Muscle layer of colon (tissue), 2 donors: ENCODE measurements around the gene SOX4.
A peak's percentile ranks its signal among the peaks of the same experiment; 100 is the strongest.

ENCODE experiments used
- H3K27ac ChIP-seq: one replicate; pipeline ENCODE4 v1.7.0; 2013; ENCODE audit warnings: low read depth, mild to moderate bottlenecking, low read length, moderate library complexity
- H3K27me3 ChIP-seq, 2 donors: one replicate each; pipeline ENCODE4 v1.7.0; 2013; ENCODE audit warnings: low read length in 2 of 2, mild to moderate bottlenecking in 2 of 2; ENCODE audit not compliant: insufficient read depth in 2 of 2, control insufficient read depth in 1 of 2
- H3K36me3 ChIP-seq: one replicate; pipeline ENCODE4 v1.7.0; 2013; ENCODE audit warnings: mild to moderate bottlenecking, low read length; ENCODE audit not compliant: insufficient read depth
- H3K4me1 ChIP-seq: one replicate; pipeline ENCODE4 v1.7.0; 2013; ENCODE audit warnings: mild to moderate bottlenecking, low read length; ENCODE audit not compliant: insufficient read depth
- H3K4me3 ChIP-seq, 2 donors: one replicate each; pipeline ENCODE4 v1.7.0; 2013; ENCODE audit warnings: low read length in 2 of 2, low read depth in 1 of 2, mild to moderate bottlenecking in 1 of 2, moderate library complexity in 1 of 2
- H3K9ac ChIP-seq: one replicate; pipeline ENCODE4 v1.7.0; 2013; ENCODE audit warnings: low read length
- H3K9me3 ChIP-seq: one replicate; pipeline ENCODE4 v1.7.0; 2013; ENCODE audit warnings: mild to moderate bottlenecking, low read length
- donor health status: abdominal sarcoma.
- donor health status: Adenocarcinoma of cecum.

SOX4 gene

GRCh38 chr6:21595285-21596144 is 2.0 kb downstream of the SOX4 start:
- Histone ChIP-seq H3K27ac (peak overlapping the region; percentile 85), H3K4me3 (peak overlapping the region; percentile 82 to 91), H3K36me3 (no peaks in the 10 kb centered on the region), H3K27me3 (no peaks in the 10 kb centered on the region), H3K9me3 (no peaks in the 10 kb centered on the region), H3K9ac (peak overlapping the region; percentile 82), H3K4me1 (peaks cover 21% of the 10 kb centered on the region)

- Histone ChIP-seq H3K36me3 (no peaks in the 10 kb centered on the region), H3K9ac (peak overlapping the region; percentile 82), H3K4me1 (peaks cover 21% of the 10 kb centered on the region), H3K9me3 (no peaks in the 10 kb centered on the region), H3K4me3 (peak overlapping the region; percentile 82 to 91), H3K27me3 (no peaks in the 10 kb centered on the region), H3K27ac (peak overlapping the region; percentile 85)
These were observed 2.8 kb downstream of the SOX4 start for GRCh38 chr6:21596145-21596948.

GRCh38 chr6:21596949-21597682 is 3.6 kb downstream of the SOX4 start:
- H3K9me3 ChIP-seq, result no peaks in the 10 kb centered on the region
- H3K9ac ChIP-seq, result peak overlapping the region; percentile 82
- peak overlapping the region; percentile 85 for H3K27ac ChIP-seq
- H3K4me3 ChIP-seq, result peak overlapping the region; percentile 82 to 91
- H3K4me1 ChIP-seq, result peaks cover 21% of the 10 kb centered on the region
- no peaks in the 10 kb centered on the region for H3K36me3 ChIP-seq
- H3K27me3 ChIP-seq, result no peaks in the 10 kb centered on the region

- Histone ChIP-seq H3K4me3 (peak overlapping the region; percentile 82 to 91), H3K9me3 (no peaks in the 10 kb centered on the region), H3K9ac (peak overlapping the region; percentile 41), H3K4me1 (peaks cover 17% of the 10 kb centered on the region), H3K36me3 (no peaks in the 10 kb centered on the region), H3K27ac (peak overlapping the region; percentile 85), H3K27me3 (no peaks in the 10 kb centered on the region)
These were observed 4.5 kb downstream of the SOX4 start for GRCh38 chr6:21597801-21598673.

GRCh38 chr6:21598674-21599023 is 5.1 kb downstream of the SOX4 start:
- H3K4me1 ChIP-seq, result peaks cover 14% of the 10 kb centered on the region
- H3K27ac ChIP-seq, result no peak overlapping the region
- peak overlapping the region in 1 of 2 donors; percentile 91 for H3K4me3 ChIP-seq
- no peaks in the 10 kb centered on the region for H3K27me3 ChIP-seq
- no peak overlapping the region for H3K9ac ChIP-seq
- no peaks in the 10 kb centered on the region for H3K36me3 ChIP-seq
- H3K9me3 ChIP-seq, result no peaks in the 10 kb centered on the region

GRCh38 chr6:21599051-21599696 is 5.6 kb downstream of the SOX4 start:
- H3K27me3 ChIP-seq, result no peaks in the 10 kb centered on the region
- peaks cover 14% of the 10 kb centered on the region for H3K4me1 ChIP-seq
- H3K27ac ChIP-seq, result no peak overlapping the region
- no peaks in the 10 kb centered on the region for H3K9me3 ChIP-seq
- H3K4me3 ChIP-seq, result no peak overlapping the region
- H3K9ac ChIP-seq, result no peak overlapping the region
- no peaks in the 10 kb centered on the region for H3K36me3 ChIP-seq

- H3K4me3 ChIP-seq, result no peak overlapping the region
- no peaks in the 10 kb centered on the region for H3K9me3 ChIP-seq
- H3K4me1 ChIP-seq, result peaks cover 14% of the 10 kb centered on the region
- no peak overlapping the region for H3K9ac ChIP-seq
- no peaks in the 10 kb centered on the region for H3K27me3 ChIP-seq
- no peaks in the 10 kb centered on the region for H3K36me3 ChIP-seq
- H3K27ac ChIP-seq, result no peak overlapping the region
These were observed 7.9 kb downstream of the SOX4 start for GRCh38 chr6:21601339-21601923.

- H3K36me3 ChIP-seq, result no peaks in the 10 kb centered on the region
- peaks cover 14% of the 10 kb centered on the region for H3K4me1 ChIP-seq
- H3K9me3 ChIP-seq, result no peaks in the 10 kb centered on the region
- H3K27ac ChIP-seq, result no peak overlapping the region
- H3K4me3 ChIP-seq, result no peak overlapping the region
- no peaks in the 10 kb centered on the region for H3K27me3 ChIP-seq
- no peak overlapping the region for H3K9ac ChIP-seq
These were observed 8.4 kb downstream of the SOX4 start for GRCh38 chr6:21601932-21602390.

- H3K9ac ChIP-seq, result no peak overlapping the region
- H3K27me3 ChIP-seq, result no peaks in the 10 kb centered on the region
- no peaks in the 10 kb centered on the region for H3K36me3 ChIP-seq
- H3K9me3 ChIP-seq, result no peaks in the 10 kb centered on the region
- H3K4me3 ChIP-seq, result no peak overlapping the region
- H3K27ac ChIP-seq, result no peak overlapping the region
- H3K4me1 ChIP-seq, result peaks cover 13% of the 10 kb centered on the region
These were observed 9.8 kb downstream of the SOX4 start for GRCh38 chr6:21603082-21603952.
